Measurements from ENCODE around the gene PMFBP1.

Gene PMFBP1

GRCh38 chr16:72073560-72074230, 98.3 kb downstream of the PMFBP1 start:
- Histone ChIP-seq H3K9me3 (ENCODE audit: low read length) (peaks cover 3% of the 10 kb centered on the region), H3K4me1 (ENCODE audit: insufficient read depth, low read length) (no peaks in the 10 kb centered on the region), H3K27me3 (ENCODE audit: insufficient read depth, low read length) (no peaks in the 10 kb centered on the region), H3K4me3 (ENCODE audit: low read length) (no peak overlapping the region), H2AFZ (ENCODE audit: low read depth, low read length) (no peak overlapping the region), H3K36me3 (ENCODE audit: insufficient read depth, low read length) (no peaks in the 10 kb centered on the region)

DNA sequence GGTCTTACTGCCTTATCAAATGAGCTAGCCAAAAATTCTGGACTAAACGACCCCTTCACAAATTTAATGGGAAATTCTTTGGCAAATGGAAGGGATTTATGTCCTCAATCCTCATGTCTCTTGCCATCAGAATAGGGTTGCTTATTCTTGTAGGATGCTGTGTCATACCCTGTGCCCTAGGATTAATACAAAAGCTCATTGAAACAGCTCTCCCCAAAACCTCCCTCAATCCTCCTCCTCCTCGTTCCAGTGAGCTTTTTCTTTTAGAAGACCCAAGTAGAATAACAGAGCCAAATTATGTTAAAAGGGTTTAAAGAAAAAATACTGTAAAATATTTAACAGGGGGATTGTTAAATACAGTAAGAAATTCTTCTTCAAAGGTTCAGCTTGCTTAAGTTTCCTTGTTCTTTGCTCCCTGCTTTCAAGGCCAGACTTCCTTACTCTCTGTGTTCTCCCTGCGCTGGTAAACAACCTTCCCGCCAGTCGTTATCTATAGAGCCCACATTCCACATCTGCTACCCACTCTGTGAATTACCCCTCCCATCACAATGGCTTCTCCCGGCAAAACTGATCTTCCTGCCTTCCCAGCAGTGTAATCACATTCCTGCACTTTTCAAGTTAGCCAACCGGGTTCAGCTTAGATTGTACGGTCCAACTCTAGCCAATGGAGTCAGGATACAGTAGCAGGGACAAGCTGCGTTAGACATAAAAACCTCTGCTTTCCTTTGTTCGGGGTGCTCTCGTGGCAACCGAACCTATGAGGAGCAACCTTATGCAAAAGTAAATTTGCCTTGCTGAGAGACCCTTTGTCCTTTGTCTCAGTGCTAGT, 99.2 kb downstream of the PMFBP1 start:
- no peaks in the 10 kb centered on the region for H3K36me3 ChIP-seq (ENCODE audit: insufficient read depth, low read length)
- no peaks in the 10 kb centered on the region for H3K4me1 ChIP-seq (ENCODE audit: insufficient read depth, low read length)
- no peaks in the 10 kb centered on the region for H3K27me3 ChIP-seq (ENCODE audit: insufficient read depth, low read length)
- H2AFZ ChIP-seq (ENCODE audit: low read depth, low read length): no peak overlapping the region
- peaks cover 3% of the 10 kb centered on the region for H3K9me3 ChIP-seq (ENCODE audit: low read length)
- no peak overlapping the region for H3K4me3 ChIP-seq (ENCODE audit: low read length)
